Spinal cord (tissue), 10 donors: ENCODE data around the gene UPK1B. TPM values are rescaled to one million over a fixed set of nuclear protein-coding genes. Genes with fewer than 3 reads are reported as not detected.

ENCODE experiments used
- DNase-seq, 6 donors: peaks; one replicate each; pipeline versions ENCODE4 v3.0.0 to v3.0.0-alpha.2; 2013 to 2015; ENCODE audit warnings: low spot score in 6 of 6, low read depth in 4 of 6
- H3K27ac ChIP-seq: one replicate; pipeline ENCODE4 v1.5.1; 2013; ENCODE audit warnings: low read depth, low read length, control low read depth
- H3K27me3 ChIP-seq: one replicate; pipeline ENCODE4 v1.6.1; 2013; ENCODE audit warnings: low read length; ENCODE audit not compliant: control insufficient read depth, insufficient read depth
- H3K36me3 ChIP-seq: one replicate; pipeline ENCODE4 v1.6.1; 2013; ENCODE audit warnings: low read length; ENCODE audit not compliant: control insufficient read depth, insufficient read depth
- H3K4me1 ChIP-seq: one replicate; pipeline ENCODE4 v1.6.1; 2013; ENCODE audit warnings: low read length; ENCODE audit not compliant: control insufficient read depth, insufficient read depth
- H3K4me3 ChIP-seq: one replicate; pipeline ENCODE4 v1.5.1; 2013; ENCODE audit warnings: low read depth, low read length, control low read depth
- H3K9me3 ChIP-seq: one replicate; pipeline ENCODE4 v1.6.1; 2013; ENCODE audit warnings: low read length; ENCODE audit not compliant: control insufficient read depth, insufficient read depth
- WGBS: methylation state at CpG from one replicate; pipeline ENCODE4 v1.1.5; 2013; ENCODE audit warnings: missing lambda C conversion rate; ENCODE audit not compliant: insufficient coverage; 5-methylcytosine and 5-hydroxymethylcytosine counted together
- polyA plus RNA-seq, 2 donors: library from polyadenylated mRNA; unstranded; fragments of 120-200 nt; gene quantifications; one replicate each; pipeline ENCODE4 v1.2.1, GENCODE V29; 2013; ENCODE audit not compliant: insufficient read length in 2 of 2
- total RNA-seq, 2 donors: library from RNA; depleted of rRNA in 1 of 2; stranded (reverse); fragments of 120-200 nt in 1 of 2; fragments of >200 nt in 1 of 2; gene quantifications; one replicate each; pipeline versions ENCODE4 v1.2.3 to v1.2.4, GENCODE V29; 2013 to 2014
- donor health status: healthy.

Gene UPK1B
- total and polyA plus RNA-seq, 4 donors, result 0.36 to 11.7 (median 2.6) TPM

DNA sequence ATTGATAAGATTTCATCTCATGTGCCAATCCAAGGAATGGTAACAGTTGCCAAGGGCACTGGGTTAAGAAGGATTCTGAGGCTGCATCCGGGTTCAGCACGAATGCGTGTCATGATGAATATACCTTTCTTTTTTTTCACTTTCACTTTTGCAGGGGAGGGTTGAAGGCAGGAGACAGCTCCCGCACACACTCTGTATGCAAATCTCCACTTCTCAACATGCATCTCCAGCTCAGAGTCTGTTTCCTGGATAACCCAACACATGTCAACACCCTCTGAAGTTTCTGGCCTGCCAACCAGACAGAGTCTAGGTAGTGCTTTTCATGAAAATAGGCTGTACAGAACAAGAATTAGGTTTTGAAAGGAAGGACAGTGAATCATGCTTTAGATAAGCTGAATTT is 45.7 kb downstream of the UPK1B start:
- Histone ChIP-seq H3K4me3 (no peak overlapping the region), H3K4me1 (no peaks in the 10 kb centered on the region), H3K36me3 (peaks cover 49% of the 10 kb centered on the region), H3K27me3 (no peaks in the 10 kb centered on the region), H3K9me3 (no peaks in the 10 kb centered on the region), H3K27ac (no peak overlapping the region)
- WGBS, result 92% methylated on average over 4 of the region's 4 CpGs
- DNase-seq, result no peak

DNA sequence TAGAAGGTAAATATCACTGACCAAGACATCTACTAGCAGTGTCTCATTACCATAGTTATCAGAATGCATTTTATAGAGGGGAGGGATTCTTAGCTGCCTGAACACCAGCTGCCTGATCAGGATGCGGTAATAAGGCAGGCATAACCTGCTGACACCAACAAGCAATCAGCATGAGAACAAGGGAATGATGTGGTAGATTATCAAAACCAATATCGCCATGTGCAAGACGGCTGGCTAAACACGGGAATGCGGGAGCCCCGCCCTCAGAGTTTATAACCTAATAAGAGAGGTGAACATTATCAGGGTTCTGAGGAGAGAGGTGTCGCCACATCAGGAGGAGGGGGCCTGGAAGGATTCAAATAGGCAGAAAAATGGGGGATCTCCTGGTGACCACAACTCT is 46.8 kb downstream of the UPK1B start:
- 91% methylated on average over 6 of the region's 7 CpGs for WGBS
- Histone ChIP-seq H3K4me3 (no peak overlapping the region), H3K27me3 (no peaks in the 10 kb centered on the region), H3K36me3 (peaks cover 45% of the 10 kb centered on the region), H3K27ac (no peak overlapping the region), H3K9me3 (no peaks in the 10 kb centered on the region), H3K4me1 (no peaks in the 10 kb centered on the region)
- no peak for DNase-seq

DNA sequence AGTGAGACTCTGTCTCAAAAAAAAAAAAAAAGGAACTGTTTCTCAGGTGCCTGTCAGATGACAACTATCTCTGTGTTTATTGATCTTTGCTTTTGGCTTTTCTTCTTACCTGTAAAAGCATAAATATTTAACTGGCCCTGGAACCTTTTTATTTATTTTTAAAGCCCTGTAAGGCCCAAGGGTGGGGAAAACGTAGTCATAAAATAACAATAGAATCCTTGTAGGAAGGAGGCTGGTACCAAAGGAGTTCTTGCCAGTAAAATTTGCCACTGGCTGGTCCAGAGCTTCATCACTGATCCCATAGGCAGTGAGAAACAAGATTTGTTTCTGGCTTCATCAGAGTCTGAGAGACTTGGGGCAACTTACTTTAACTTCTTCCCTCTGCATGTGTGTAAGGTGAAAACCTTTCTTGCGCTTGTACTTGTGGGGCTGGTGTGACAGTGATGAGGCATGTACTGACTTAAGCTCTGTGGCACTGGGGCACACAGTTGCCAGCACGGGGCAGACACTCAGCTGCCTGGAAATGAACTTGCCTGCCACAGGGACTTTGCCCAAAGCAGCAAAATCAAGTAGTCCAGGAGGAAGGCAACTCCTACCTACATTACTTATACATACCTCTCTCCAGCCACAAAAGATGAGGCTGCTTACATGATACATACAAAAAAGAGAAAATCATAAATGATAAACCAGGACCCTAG is 47.7 kb downstream of the UPK1B start:
- no peaks in the 10 kb centered on the region for H3K4me1 ChIP-seq
- peaks cover 46% of the 10 kb centered on the region for H3K36me3 ChIP-seq
- no peaks in the 10 kb centered on the region for H3K27me3 ChIP-seq
- no peak overlapping the region for H3K4me3 ChIP-seq
- no peak overlapping the region for H3K27ac ChIP-seq
- DNase-seq, result no peak
- 88% methylated on average over 1 of the region's 3 CpGs for WGBS
- H3K9me3 ChIP-seq, result no peaks in the 10 kb centered on the region

DNA sequence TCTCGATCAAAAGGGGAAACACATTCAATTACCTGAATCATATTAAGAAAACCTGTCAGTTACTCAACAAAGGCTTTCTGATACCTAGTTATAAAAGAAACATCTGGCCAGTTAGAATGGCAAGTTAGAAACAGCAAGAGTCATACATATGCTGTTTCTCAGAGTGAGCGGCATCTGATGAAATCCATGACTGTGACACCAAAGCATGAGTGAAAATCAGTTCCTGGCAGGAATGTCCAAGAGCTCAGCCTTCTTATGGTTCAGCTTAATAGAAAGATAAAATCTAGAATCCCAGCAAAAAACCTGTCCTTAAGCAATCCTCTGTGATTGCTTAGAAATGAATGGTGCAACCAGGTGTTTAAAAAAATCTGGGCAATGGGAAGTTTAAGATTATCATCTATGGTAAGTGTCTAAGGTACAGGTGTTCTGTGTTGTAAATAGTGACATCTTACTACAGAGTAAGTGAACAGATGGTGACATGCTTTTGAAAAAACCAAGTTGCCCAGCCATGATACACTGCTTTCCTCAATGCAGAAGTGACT is 48.5 kb downstream of the UPK1B start:
- Histone ChIP-seq H3K27me3 (no peaks in the 10 kb centered on the region), H3K4me3 (no peak overlapping the region), H3K27ac (no peak overlapping the region), H3K36me3 (peaks cover 53% of the 10 kb centered on the region), H3K9me3 (no peaks in the 10 kb centered on the region), H3K4me1 (no peaks in the 10 kb centered on the region)
- DNase-seq, result no peak
- WGBS, result 100% methylated on average over 1 of the region's 2 CpGs

DNA sequence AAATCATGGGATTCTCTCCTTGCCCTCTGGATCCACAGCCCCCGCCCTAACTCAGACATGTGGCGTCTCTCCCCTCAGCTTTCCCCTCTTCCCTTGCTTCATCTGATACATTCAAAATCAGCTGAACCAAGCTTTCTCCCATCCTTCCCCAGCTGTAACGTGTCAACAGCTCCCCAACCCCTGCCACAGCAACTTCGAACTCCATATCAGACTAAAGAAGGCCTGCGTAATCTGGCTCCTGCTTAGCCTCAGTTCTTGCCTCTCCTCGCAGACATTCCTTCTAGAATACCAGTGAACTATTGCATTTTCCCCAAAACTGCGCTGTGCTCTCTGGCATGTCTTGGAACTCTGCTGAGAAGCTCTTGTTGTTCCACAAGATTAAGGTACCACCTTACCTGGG is 49.0 kb downstream of the UPK1B start:
- DNase-seq, result no peak
- 94% methylated on average over 7 of the region's 7 CpGs for WGBS
- H3K27me3 ChIP-seq, result no peaks in the 10 kb centered on the region
- H3K4me1 ChIP-seq, result no peaks in the 10 kb centered on the region
- H3K27ac ChIP-seq, result no peak overlapping the region
- H3K36me3 ChIP-seq, result peaks cover 48% of the 10 kb centered on the region
- no peak overlapping the region for H3K4me3 ChIP-seq
- no peaks in the 10 kb centered on the region for H3K9me3 ChIP-seq

DNA sequence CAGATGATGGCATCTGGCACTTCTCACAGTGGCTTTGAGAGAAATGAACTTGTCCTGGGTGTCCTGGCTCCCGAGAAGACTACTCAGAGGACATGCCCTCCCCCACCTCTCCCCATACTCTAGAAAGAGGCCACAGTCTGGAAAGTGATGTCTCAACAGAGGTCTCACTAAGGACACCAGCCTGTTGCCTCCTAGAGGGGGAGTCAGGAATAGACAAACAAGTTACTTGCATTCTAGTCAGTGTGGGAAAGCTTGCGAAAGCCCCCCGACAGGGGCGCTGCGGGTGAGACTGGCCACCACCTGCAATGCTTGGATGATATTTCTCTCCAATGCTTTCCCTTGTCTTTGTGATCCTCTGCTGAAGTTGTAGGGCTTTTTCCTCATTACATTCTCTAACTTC is 50.1 kb downstream of the UPK1B start:
- no peaks in the 10 kb centered on the region for H3K9me3 ChIP-seq
- H3K27ac ChIP-seq, result no peak overlapping the region
- H3K27me3 ChIP-seq, result no peaks in the 10 kb centered on the region
- no peaks in the 10 kb centered on the region for H3K4me1 ChIP-seq
- no peak for DNase-seq
- peaks cover 41% of the 10 kb centered on the region for H3K36me3 ChIP-seq
- 96% methylated on average over 4 of the region's 5 CpGs for WGBS
- no peak overlapping the region for H3K4me3 ChIP-seq

DNA sequence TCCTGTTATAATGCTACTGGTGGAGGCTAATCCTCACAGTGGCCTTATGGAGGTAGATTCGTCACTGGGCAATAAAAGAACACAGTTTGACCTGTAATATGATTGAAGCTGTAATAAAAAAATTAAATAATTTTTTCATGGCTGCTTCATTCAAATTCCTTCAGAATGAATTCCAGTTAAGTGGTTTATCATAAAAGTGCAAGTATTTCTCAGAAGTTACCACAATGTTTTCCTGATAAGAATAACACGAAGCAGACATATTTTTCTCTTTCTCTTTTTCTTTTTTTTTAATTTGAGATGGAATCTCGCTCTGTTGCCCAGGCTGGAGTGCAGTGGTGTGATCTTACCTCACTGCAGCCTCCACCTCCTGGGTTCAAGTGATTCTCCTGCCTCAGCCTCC is 51.7 kb downstream of the UPK1B start:
- H3K27me3 ChIP-seq, result no peaks in the 10 kb centered on the region
- H3K9me3 ChIP-seq, result no peaks in the 10 kb centered on the region
- H3K4me3 ChIP-seq, result no peak overlapping the region
- DNase-seq, result no peak
- no peaks in the 10 kb centered on the region for H3K4me1 ChIP-seq
- peaks cover 32% of the 10 kb centered on the region for H3K36me3 ChIP-seq
- no peak overlapping the region for H3K27ac ChIP-seq
- no CpG with 5 or more reads among the region's 3 CpGs for WGBS

DNA sequence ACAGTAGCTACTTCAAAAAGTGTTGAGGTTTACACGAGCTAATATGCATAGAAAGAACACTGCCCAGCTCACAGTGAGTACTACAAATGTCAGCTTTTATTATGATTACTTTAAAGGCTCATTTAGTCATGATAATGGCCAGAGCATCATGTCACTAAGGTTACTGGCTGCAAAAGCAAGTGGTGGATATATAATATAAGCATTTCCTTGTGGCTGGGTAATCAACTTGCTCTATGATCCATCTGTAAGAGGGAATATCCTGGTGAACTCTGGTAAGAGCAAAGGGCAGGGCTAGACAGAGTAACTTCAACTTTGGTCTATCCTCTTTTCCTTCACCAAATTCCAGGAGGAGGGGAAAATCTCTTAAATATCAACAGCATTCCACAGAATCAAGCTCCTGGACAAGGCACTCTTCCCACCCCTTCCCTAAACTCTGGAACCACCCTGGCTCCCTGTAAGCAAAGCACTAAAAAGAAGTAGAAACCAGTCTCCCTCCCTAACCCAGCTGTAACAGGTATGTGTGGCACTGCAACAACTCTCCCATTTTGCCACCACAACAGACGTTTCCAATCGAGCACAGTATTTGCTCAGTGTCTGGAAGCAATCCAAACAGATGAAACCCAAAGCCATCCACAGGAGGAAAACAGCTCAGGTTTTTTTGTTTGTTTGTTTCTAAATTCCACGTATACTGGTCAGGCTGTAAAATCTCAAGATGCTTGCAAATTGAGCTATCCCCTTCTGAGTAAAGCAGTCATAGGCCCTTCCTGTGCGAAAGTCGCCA is 53.9 kb downstream of the UPK1B start:
- Histone ChIP-seq H3K27ac (no peak overlapping the region), H3K4me3 (no peak overlapping the region), H3K4me1 (no peaks in the 10 kb centered on the region), H3K9me3 (no peaks in the 10 kb centered on the region), H3K36me3 (peaks cover 25% of the 10 kb centered on the region), H3K27me3 (no peaks in the 10 kb centered on the region)
- DNase-seq, result no peak
- WGBS, result 100% methylated on average over 4 of the region's 6 CpGs

DNA sequence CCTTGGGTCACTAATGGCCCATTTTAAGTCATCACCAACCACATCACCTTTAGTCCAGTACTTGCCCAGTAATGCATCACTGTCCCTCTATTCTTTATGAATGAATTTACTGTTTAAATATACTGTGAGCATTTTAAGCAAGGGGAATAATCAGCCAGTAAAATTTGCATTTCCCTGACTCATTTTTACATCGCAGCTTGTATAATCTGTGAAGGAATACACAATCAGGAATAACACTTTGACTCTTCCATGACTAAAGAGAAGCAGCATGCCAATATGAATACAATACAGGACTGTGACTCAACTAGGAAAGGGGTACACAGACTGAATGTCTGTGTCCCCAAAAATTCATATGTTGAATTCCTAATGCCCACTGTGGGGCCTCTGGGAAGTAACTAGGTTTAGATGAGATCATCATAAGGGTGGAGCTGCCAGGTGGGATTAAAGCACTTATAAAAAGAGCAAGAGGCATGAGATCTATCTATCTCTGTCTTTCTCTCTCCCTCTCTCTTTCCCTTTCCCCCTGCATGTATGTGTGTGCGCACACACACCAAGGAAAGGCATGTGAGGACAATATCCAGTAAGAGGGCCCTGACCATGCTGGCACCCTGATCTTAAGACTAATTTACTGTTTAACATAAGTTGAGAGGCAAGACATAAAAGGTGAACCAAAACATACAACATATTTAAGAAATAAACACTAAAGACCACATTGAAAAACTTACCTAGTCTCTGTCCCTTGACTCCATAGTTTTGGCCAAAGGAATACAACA is 55.2 kb downstream of the UPK1B start:
- Histone ChIP-seq H3K36me3 (peaks cover 19% of the 10 kb centered on the region), H3K4me1 (no peaks in the 10 kb centered on the region), H3K27ac (no peak overlapping the region), H3K9me3 (no peaks in the 10 kb centered on the region), H3K4me3 (no peak overlapping the region), H3K27me3 (no peaks in the 10 kb centered on the region)
- WGBS, result no CpG with 5 or more reads among the region's 2 CpGs
- no peak for DNase-seq
